HEK293 (cell line): ENCODE results near the gene PACRG.

Experiments
- CTCF ChIA-PET: fragments of 350-600 bp; formaldehyde crosslinking; extraction: SDS; loops from one replicate; lab custom pipeline; 2021; ENCODE audit warnings: antibody characterized with exemption; lab: Yijun Ruan, JAX
- POLR2A ChIA-PET: fragments of 300-600 bp; formaldehyde crosslinking; extraction: SDS; loops from one replicate; lab custom pipeline; 2020; ENCODE audit warnings: antibody characterized with exemption, inconsistent platforms; lab: Yijun Ruan, JAX
- H3K27ac ChIP-seq: fragments of 200-500 bp; sonication (Bioruptor generic); 2 replicates; pipeline ENCODE4 v1.5.1; 2014; ENCODE audit warnings: low read depth, low read length, control low read depth, inconsistent platforms; ENCODE audit errors: extremely low read depth
- H3K36me3 ChIP-seq, 2 experiments: fragments of 200-500 bp in 1 of 2; sonication (Bioruptor generic) in 1 of 2; 1 replicate in 1 of 2; 2 replicates in 1 of 2; pipeline ENCODE4 v1.5.1; 2014 to 2017; ENCODE audit warnings: inconsistent platforms in 2 of 2, low read length in 2 of 2; ENCODE audit not compliant: control insufficient read depth in 2 of 2, insufficient read depth in 1 of 2
- H3K4me1 ChIP-seq: fragments of 200-500 bp; sonication (Bioruptor generic); 2 replicates; pipeline ENCODE4 v1.5.1; 2014; ENCODE audit warnings: mild to moderate bottlenecking, low read length, inconsistent platforms; ENCODE audit not compliant: control insufficient read depth, insufficient read depth
- H3K4me3 ChIP-seq: 2 replicates; pipeline ENCODE4 v1.5.1; 2011; ENCODE audit warnings: low read depth, mild to moderate bottlenecking, control low read depth, low read length, moderate library complexity
- H3K9me3 ChIP-seq: fragments of 200-500 bp; sonication (Bioruptor generic); 2 replicates; pipeline ENCODE4 v1.5.1; 2014; ENCODE audit warnings: low read depth, low read length, inconsistent platforms; ENCODE audit not compliant: control insufficient read depth, insufficient read depth
- IKZF3 ChIP-seq: fragments of 450-650 bp; IDR thresholded peaks from 2 replicates; pipeline ENCODE4 v1.5.0; 2018; ENCODE audit warnings: missing biosample characterization, mild to moderate bottlenecking, missing genetic modification characterization, moderate library complexity
- KLF1 ChIP-seq: fragments of 450-650 bp; formaldehyde crosslinking; IDR thresholded peaks from 2 replicates; pipeline ENCODE4 v1.5.1; 2016; ENCODE audit warnings: missing biosample characterization, missing genetic modification characterization
- MZF1 ChIP-seq: fragments of 450-650 bp; formaldehyde crosslinking; IDR thresholded peaks from 2 replicates; pipeline ENCODE4 v1.5.1; 2017; ENCODE audit warnings: missing biosample characterization, missing genetic modification characterization, borderline replicate concordance
- OVOL3 ChIP-seq: fragments of 450-650 bp; formaldehyde crosslinking; IDR thresholded peaks from 2 replicates; pipeline ENCODE4 v1.5.1; 2016; ENCODE audit warnings: missing biosample characterization, missing genetic modification characterization
- PATZ1 ChIP-seq: fragments of 450-650 bp; formaldehyde crosslinking; IDR thresholded peaks from 2 replicates; pipeline ENCODE4 v1.5.1; 2016; ENCODE audit warnings: missing biosample characterization, missing genetic modification characterization
- SCRT2 ChIP-seq: fragments of 450-650 bp; formaldehyde crosslinking; IDR thresholded peaks from 2 replicates; pipeline ENCODE4 v1.5.1; 2016; ENCODE audit warnings: missing biosample characterization, missing genetic modification characterization
- ZBTB20 ChIP-seq: fragments of 450-650 bp; formaldehyde crosslinking; IDR thresholded peaks from 2 replicates; pipeline ENCODE4 v1.5.1; 2016; ENCODE audit warnings: missing biosample characterization, missing genetic modification characterization
- ZBTB21 ChIP-seq: fragments of 450-650 bp; formaldehyde crosslinking; IDR thresholded peaks from 2 replicates; pipeline ENCODE4 v1.5.1; 2017; ENCODE audit warnings: missing biosample characterization, missing genetic modification characterization
- ZEB2 ChIP-seq: fragments of 450-650 bp; formaldehyde crosslinking; IDR thresholded peaks from 2 replicates; pipeline ENCODE4 v1.5.1; 2016; ENCODE audit warnings: missing biosample characterization, missing genetic modification characterization
- ZNF132 ChIP-seq: fragments of 450-650 bp; formaldehyde crosslinking; IDR thresholded peaks from 2 replicates; pipeline ENCODE4 v1.5.1; 2017; ENCODE audit warnings: missing biosample characterization, missing genetic modification characterization, borderline replicate concordance
- ZNF23 ChIP-seq: fragments of 450-650 bp; formaldehyde crosslinking; IDR thresholded peaks from 2 replicates; pipeline ENCODE4 v1.5.1; 2016; ENCODE audit warnings: missing biosample characterization, missing genetic modification characterization, borderline replicate concordance
- ZNF26 ChIP-seq: fragments of 450-650 bp; formaldehyde crosslinking; IDR thresholded peaks from 2 replicates; pipeline ENCODE4 v1.5.1; 2016; ENCODE audit warnings: missing biosample characterization, missing genetic modification characterization
- ZNF354C ChIP-seq: fragments of 450-650 bp; formaldehyde crosslinking; IDR thresholded peaks from 2 replicates; pipeline ENCODE4 v1.5.1; 2016; ENCODE audit warnings: missing biosample characterization, missing genetic modification characterization, low read depth, borderline replicate concordance
- ZNF37A ChIP-seq: fragments of 450-650 bp; IDR thresholded peaks from 2 replicates; pipeline ENCODE4 v1.5.1; 2018; ENCODE audit warnings: missing biosample characterization, missing genetic modification characterization
- ZNF426 ChIP-seq: fragments of 450-650 bp; formaldehyde crosslinking; IDR thresholded peaks from 2 replicates; pipeline ENCODE4 v1.5.1; 2017; ENCODE audit warnings: missing biosample characterization, missing genetic modification characterization, mild to moderate bottlenecking, inconsistent platforms, moderate library complexity
- ZNF501 ChIP-seq: fragments of 450-650 bp; formaldehyde crosslinking; IDR thresholded peaks from 2 replicates; pipeline ENCODE4 v1.5.1; 2016; ENCODE audit warnings: missing biosample characterization, missing genetic modification characterization
- ZNF791 ChIP-seq: fragments of 450-650 bp; formaldehyde crosslinking; IDR thresholded peaks from 2 replicates; pipeline ENCODE4 v1.5.1; 2016; ENCODE audit warnings: missing biosample characterization, missing genetic modification characterization

Gene PACRG

GRCh38 chr6:163053667-163054344 lies 326.0 kb downstream of the PACRG start:
- no peak overlapping the region for H3K27ac ChIP-seq
- no peaks in the 10 kb centered on the region for H3K4me1 ChIP-seq
- H3K4me3 ChIP-seq: no peak overlapping the region
- TF ChIP-seq ZNF791 (no peak), OVOL3 (no peak), ZNF132 (tag by site-specific recombination) (no peak)
- no peaks in the 10 kb centered on the region for H3K36me3 ChIP-seq
- CTCF ChIA-PET: no interaction called here
- POLR2A ChIA-PET: no interaction called here
- H3K9me3 ChIP-seq: no peaks in the 10 kb centered on the region

GRCh38 chr6:163054641-163055040 lies 326.9 kb downstream of the PACRG start:
- POLR2A ChIA-PET: no interaction called here
- H3K4me1 ChIP-seq: no peaks in the 10 kb centered on the region
- no peak overlapping the region for H3K4me3 ChIP-seq
- H3K36me3 ChIP-seq: no peaks in the 10 kb centered on the region
- H3K9me3 ChIP-seq: no peaks in the 10 kb centered on the region
- TF ChIP-seq ZBTB20 (tag by site-specific recombination) (no peak), ZNF26 (tag by site-specific recombination) (no peak), ZBTB21 (tag by site-specific recombination) (no peak), MZF1 (tag by site-specific recombination) (no peak), ZNF501 (tag by site-specific recombination) (no peak), ZNF354C (tag by site-specific recombination) (no peak), ZEB2 (tag by site-specific recombination) (no peak)
- CTCF ChIA-PET: no interaction called here
- H3K27ac ChIP-seq: no peak overlapping the region

- H3K36me3 ChIP-seq: no peaks in the 10 kb centered on the region
- TF ChIP-seq KLF1 (no peak), ZNF501 (tag by site-specific recombination) (no peak), PATZ1 (no peak), IKZF3 (tag by site-specific recombination) (no peak), ZNF426 (tag by site-specific recombination) (no peak), SCRT2 (no peak), ZNF23 (tag by site-specific recombination) (no peak), ZNF37A (tag by site-specific recombination) (no peak)
- H3K4me3 ChIP-seq: no peak overlapping the region
- H3K4me1 ChIP-seq: no peaks in the 10 kb centered on the region
- no peaks in the 10 kb centered on the region for H3K9me3 ChIP-seq
- no peak overlapping the region for H3K27ac ChIP-seq
- CTCF ChIA-PET: no interaction called here
- POLR2A ChIA-PET: no interaction called here
Measured at GRCh38 chr6:163057260-163057659, 329.5 kb downstream of the PACRG start.
